ENCODE measurements around the gene TMEM123.

GRCh38 chr11:102462610-102463009, 10.0 kb upstream of the TMEM123 start:
- TF ChIP-seq POLR2AphosphoS5 (IDR thresholded peaks at IDR 0.05) = no peak
- no peak for TF ChIP-seq CTCF (IDR thresholded peaks at IDR 0.05)
- TF ChIP-seq POLR2A (IDR thresholded peaks at IDR 0.05) = no peak
- no peak for TF ChIP-seq EP300 (IDR thresholded peaks at IDR 0.05)

Measured in sigmoid colon (tissue), 4 donors.